Keratinocyte (primary cell): ENCODE results near the gene ZNF274. TPM values are rescaled to one million over a fixed set of nuclear protein-coding genes. Genes with fewer than 3 reads are reported as not detected.
"Not testable (repeated sequence)": the region's sequence is repeated elsewhere in the genome, so short reads cannot be mapped to it uniquely, and the experiment has no call there.

ENCODE experiments used
- DNase-seq: peaks from one replicate; pipeline ENCODE4 v3.0.0-alpha.2; 2011; ENCODE audit warnings: low read depth, missing footprints, low spot score
- FAIRE-seq: peaks from 2 replicates; lab custom pipeline; 2011; peaks lifted over from hg19 to GRCh38; lab: Jason Lieb, UNC
- H2AFZ ChIP-seq: 2 replicates; pipeline ENCODE4 v1.6.0; 2012; ENCODE audit warnings: low read length, control low read depth, inconsistent platforms; ENCODE audit not compliant: control insufficient read depth
- H3K27ac ChIP-seq: 2 replicates; pipeline ENCODE4 v1.5.1; 2011; ENCODE audit warnings: low read length; ENCODE audit not compliant: control insufficient read depth, insufficient read depth
- H3K27me3 ChIP-seq: 3 replicates; pipeline ENCODE4 v1.6.0; 2011; ENCODE audit warnings: low read length; ENCODE audit not compliant: control insufficient read depth, insufficient read depth; ENCODE audit errors: extremely low read depth
- H3K36me3 ChIP-seq, 2 experiments: 2 replicates in 1 of 2; 3 replicates in 1 of 2; pipeline ENCODE4 v1.5.1; 2011; ENCODE audit warnings: low read length in 2 of 2, mild to moderate bottlenecking in 1 of 2; ENCODE audit not compliant: control insufficient read depth in 2 of 2, insufficient read depth in 2 of 2; ENCODE audit errors: extremely low read depth in 1 of 2
- H3K4me1 ChIP-seq: 3 replicates; pipeline ENCODE4 v1.5.1; 2011; ENCODE audit warnings: low read length; ENCODE audit not compliant: control insufficient read depth, insufficient read depth; ENCODE audit errors: extremely low read depth
- H3K4me2 ChIP-seq: 3 replicates; pipeline ENCODE4 v1.6.0; 2011; ENCODE audit warnings: low read depth, low read length; ENCODE audit not compliant: control insufficient read depth, insufficient read depth; ENCODE audit errors: extremely low read depth
- H3K4me3 ChIP-seq, 3 experiments: fragments of 200-600 bp in 1 of 3; sonication (generic) in 1 of 3; 2 replicates in 2 of 3; 3 replicates in 1 of 3; pipeline ENCODE4 v1.5.1; 2011 to 2016; ENCODE audit warnings: low read length in 3 of 3, mild to moderate bottlenecking in 3 of 3, control low read depth in 2 of 3, inconsistent platforms in 1 of 3, low read depth in 1 of 3, mixed read lengths in 1 of 3, mixed run types in 1 of 3, moderate library complexity in 1 of 3; ENCODE audit not compliant: control insufficient read depth in 2 of 3, insufficient read depth in 2 of 3; ENCODE audit errors: extremely low read depth in 1 of 3
- H3K79me2 ChIP-seq: 2 replicates; pipeline ENCODE4 v1.6.0; 2012; ENCODE audit warnings: low read length; ENCODE audit not compliant: control insufficient read depth, insufficient read depth
- H3K9ac ChIP-seq: 3 replicates; pipeline ENCODE4 v1.6.0; 2011; ENCODE audit warnings: low read length; ENCODE audit not compliant: control insufficient read depth, insufficient read depth; ENCODE audit errors: extremely low read depth
- H3K9me1 ChIP-seq: 3 replicates; pipeline ENCODE4 v1.6.0; 2011; ENCODE audit warnings: low read length; ENCODE audit not compliant: control insufficient read depth, insufficient read depth; ENCODE audit errors: extremely low read depth
- H3K9me3 ChIP-seq: 2 replicates; pipeline ENCODE4 v1.5.1; 2012; ENCODE audit warnings: low read depth, low read length; ENCODE audit not compliant: control insufficient read depth
- H4K20me1 ChIP-seq: 3 replicates; pipeline ENCODE4 v1.6.0; 2011; ENCODE audit warnings: low read length; ENCODE audit not compliant: control insufficient read depth, insufficient read depth; ENCODE audit errors: extremely low read depth
- EZH2 ChIP-seq: IDR thresholded peaks from one replicate; pipeline ENCODE4 v1.6.1; 2012; ENCODE audit warnings: inconsistent platforms, mild to moderate bottlenecking, low read length, moderate library complexity
- dilution Hi-C: fragments of 300-500 bp; cut with MboI; formaldehyde crosslinking; loops from one replicate; pipeline ENCODE4 v1.7.0; 2020; ENCODE audit warnings: low sequenced_read_pairs; ENCODE audit not compliant: extremely low pct_ligation_motif_present
- polyA plus RNA-seq, 5 experiments: library from polyadenylated mRNA; depleted of rRNA in 3 of 5; stranded (reverse) in 3 of 5; stranded (forward) in 1 of 5; unstranded in 1 of 5; fragments of >200 nt; gene quantifications; 1 replicate in 1 of 5; 2 replicates in 3 of 5; 3 replicates in 1 of 5; pipeline versions ENCODE4 v1.2.1 to v1.2.3, GENCODE V29; 2011 to 2012; ENCODE audit warnings: missing spikeins in 2 of 5, low read depth in 1 of 5, low replicate concordance in 1 of 5
- TF ChIP-seq, protein P1 (sequence below), 3 experiments: IDR thresholded peaks in 1 of 3; conservative IDR thresholded peaks in 1 of 3; optimal IDR thresholded peaks in 1 of 3; 2 replicates in 2 of 3; 3 replicates in 1 of 3; pipeline versions ENCODE3 to v1.5.1; 2011; ENCODE audit warnings: low read length in 3 of 3, mild to moderate bottlenecking in 3 of 3, moderate library complexity in 2 of 3, control low read depth in 1 of 3, inconsistent platforms in 1 of 3; ENCODE audit not compliant: insufficient read depth in 2 of 3; ENCODE audit errors: extremely low read depth in 1 of 3

The ZNF274 gene
- polyA plus RNA-seq, 1 donor (not counting 4 experiments of a cell fraction or from before 2014, with no cell fraction given): 25.9 TPM

DNA sequence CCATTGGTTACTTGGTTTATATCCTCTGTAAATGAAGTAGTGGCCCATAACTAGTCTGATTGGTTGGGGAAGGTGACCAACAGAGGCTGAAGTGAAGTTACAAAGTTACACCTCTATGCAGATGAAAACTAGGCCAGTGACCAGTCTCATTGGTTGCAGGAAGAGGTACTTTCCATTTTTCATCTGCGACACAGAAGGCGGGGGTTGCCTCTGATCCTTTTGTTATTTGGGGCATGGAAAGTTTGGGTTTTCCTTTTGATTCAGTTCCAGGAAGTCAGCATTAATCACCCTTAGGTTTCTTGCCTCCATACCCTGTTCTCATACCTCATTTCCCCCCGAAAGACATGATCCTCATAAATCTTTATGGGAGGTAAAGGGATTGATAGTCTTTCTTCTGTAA, 66.0 kb downstream of the ZNF274 start:
- no peaks in the 10 kb centered on the region for H3K9me1 ChIP-seq
- no peak overlapping the region for H3K4me2 ChIP-seq
- no peaks in the 10 kb centered on the region for H3K4me1 ChIP-seq
- dilution Hi-C loops: no loop called here
- no peak overlapping the region for H3K9ac ChIP-seq
- H2AFZ ChIP-seq: no peak overlapping the region
- H3K79me2 ChIP-seq: no peaks in the 10 kb centered on the region
- no peak for FAIRE-seq
- H3K36me3 ChIP-seq: peaks cover 49 to 50% of the 10 kb centered on the region in 2 experiments
- H3K27me3 ChIP-seq: no peaks in the 10 kb centered on the region
- H4K20me1 ChIP-seq: no peaks in the 10 kb centered on the region
- no peak for DNase-seq
- H3K9me3 ChIP-seq: peaks cover 39% of the 10 kb centered on the region
- no peak overlapping the region for H3K27ac ChIP-seq
- no peak overlapping the region for H3K4me3 ChIP-seq
- TF ChIP-seq EZH2: no peak
- TF ChIP-seq, protein P1, sequence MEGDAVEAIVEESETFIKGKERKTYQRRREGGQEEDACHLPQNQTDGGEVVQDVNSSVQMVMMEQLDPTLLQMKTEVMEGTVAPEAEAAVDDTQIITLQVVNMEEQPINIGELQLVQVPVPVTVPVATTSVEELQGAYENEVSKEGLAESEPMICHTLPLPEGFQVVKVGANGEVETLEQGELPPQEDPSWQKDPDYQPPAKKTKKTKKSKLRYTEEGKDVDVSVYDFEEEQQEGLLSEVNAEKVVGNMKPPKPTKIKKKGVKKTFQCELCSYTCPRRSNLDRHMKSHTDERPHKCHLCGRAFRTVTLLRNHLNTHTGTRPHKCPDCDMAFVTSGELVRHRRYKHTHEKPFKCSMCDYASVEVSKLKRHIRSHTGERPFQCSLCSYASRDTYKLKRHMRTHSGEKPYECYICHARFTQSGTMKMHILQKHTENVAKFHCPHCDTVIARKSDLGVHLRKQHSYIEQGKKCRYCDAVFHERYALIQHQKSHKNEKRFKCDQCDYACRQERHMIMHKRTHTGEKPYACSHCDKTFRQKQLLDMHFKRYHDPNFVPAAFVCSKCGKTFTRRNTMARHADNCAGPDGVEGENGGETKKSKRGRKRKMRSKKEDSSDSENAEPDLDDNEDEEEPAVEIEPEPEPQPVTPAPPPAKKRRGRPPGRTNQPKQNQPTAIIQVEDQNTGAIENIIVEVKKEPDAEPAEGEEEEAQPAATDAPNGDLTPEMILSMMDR (optimal IDR thresholded peaks at IDR 0.05 in 1 of 3, IDR thresholded peaks at IDR 0.05 in 1 of 3, conservative IDR thresholded peaks at IDR 0.05 in 1 of 3; ENCODE audit: extremely low read depth in 1 of 3, insufficient read depth in 2 of 3, low read length in 3 of 3): no peak

DNA sequence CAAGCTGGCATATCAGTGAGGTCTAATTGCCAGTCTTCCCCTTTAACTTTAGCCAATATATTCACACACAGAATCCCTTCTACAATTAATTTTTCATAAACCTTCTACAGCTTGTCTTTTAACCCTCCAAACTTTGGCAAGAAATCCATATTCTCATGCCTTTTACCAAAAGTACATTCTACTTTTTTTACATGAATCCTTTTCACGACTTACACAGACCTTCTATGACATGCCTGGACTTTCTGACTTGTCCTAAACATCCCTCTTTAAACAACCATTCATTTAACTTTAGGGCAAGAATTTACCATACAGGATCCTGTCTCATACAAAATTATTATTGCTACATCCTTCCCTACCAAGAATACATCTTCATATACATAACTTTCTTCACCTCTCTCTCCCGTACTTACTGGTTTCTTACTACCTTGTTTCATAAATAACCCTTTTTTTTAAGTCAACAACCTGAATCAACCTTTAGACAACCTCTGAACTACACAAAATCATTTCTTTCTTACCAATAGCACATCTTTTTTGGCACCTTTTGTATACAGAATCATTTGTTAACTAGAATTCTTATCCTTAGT, 69.3 kb downstream of the ZNF274 start:
- H4K20me1 ChIP-seq: no peaks in the 10 kb centered on the region
- TF ChIP-seq, protein P1 (optimal IDR thresholded peaks at IDR 0.05 in 1 of 3, IDR thresholded peaks at IDR 0.05 in 1 of 3, conservative IDR thresholded peaks at IDR 0.05 in 1 of 3; ENCODE audit: extremely low read depth in 1 of 3, insufficient read depth in 2 of 3, low read length in 3 of 3): no peak
- TF ChIP-seq EZH2: no peak
- no peaks in the 10 kb centered on the region for H3K9me1 ChIP-seq
- H3K4me3 ChIP-seq: no peak overlapping the region
- FAIRE-seq (no peak), DNase-seq (no peak)
- H3K4me2 ChIP-seq: no peak overlapping the region
- no peaks in the 10 kb centered on the region for H3K27me3 ChIP-seq
- H3K9ac ChIP-seq: no peak overlapping the region
- H3K36me3 ChIP-seq: peaks cover 33 to 40% of the 10 kb centered on the region in 2 experiments
- no peak overlapping the region for H2AFZ ChIP-seq
- H3K27ac ChIP-seq: no peak overlapping the region
- peaks cover 47% of the 10 kb centered on the region for H3K9me3 ChIP-seq
- H3K79me2 ChIP-seq: no peaks in the 10 kb centered on the region
- dilution Hi-C loops: no loop called here
- no peaks in the 10 kb centered on the region for H3K4me1 ChIP-seq

DNA sequence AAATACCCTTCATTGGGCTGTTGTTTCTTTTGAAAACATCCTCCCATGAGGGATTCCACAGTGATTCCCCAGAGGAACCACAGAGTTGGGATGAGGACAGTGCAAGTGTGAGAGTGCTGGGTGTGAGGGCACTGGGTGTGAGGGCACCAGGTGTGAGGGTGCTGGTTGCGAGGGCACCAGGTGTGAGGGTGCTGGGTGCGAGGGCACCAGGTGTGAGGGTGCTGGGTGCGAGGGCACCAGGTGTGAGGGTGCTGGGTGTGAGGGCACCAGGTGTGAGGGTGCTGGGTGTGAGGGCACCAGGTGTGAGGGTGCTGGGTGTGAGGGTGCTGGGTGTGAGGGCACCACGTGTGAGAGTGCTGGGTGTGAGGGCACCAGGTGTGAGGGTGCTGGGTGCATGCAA, 75.4 kb downstream of the ZNF274 start:
- H3K79me2 ChIP-seq, H3K9ac ChIP-seq, H4K20me1 ChIP-seq, DNase-seq, H3K4me3 ChIP-seq, H2AFZ ChIP-seq, FAIRE-seq, dilution Hi-C loops, H3K27ac ChIP-seq, H3K4me1 ChIP-seq, H3K27me3 ChIP-seq, H3K9me1 ChIP-seq, H3K4me2 ChIP-seq: not testable (repeated sequence)
- Histone ChIP-seq H3K9me3 (peaks cover 77% of the 10 kb centered on the region), H3K36me3 (peaks cover 30 to 42% of the 10 kb centered on the region in 2 experiments)
